HEK293 (cell line): ENCODE measurements around the gene PHYKPL.

Source experiments
- CTCF ChIP-seq: fragments of 450-650 bp; formaldehyde crosslinking; IDR thresholded peaks from 2 replicates; pipeline ENCODE4 v1.5.1; 2016; ENCODE audit warnings: missing biosample characterization, missing genetic modification characterization
- HOXA7 ChIP-seq: sonication (generic); formaldehyde crosslinking; IDR thresholded peaks from 2 replicates; pipeline ENCODE4 v1.8.1; 2022; ENCODE audit warnings: missing genetic modification reagents, borderline replicate concordance
- TSHZ1 ChIP-seq: fragments of 450-650 bp; formaldehyde crosslinking; IDR thresholded peaks from 2 replicates; pipeline ENCODE4 v1.5.1; 2016; ENCODE audit warnings: missing biosample characterization, missing genetic modification characterization, borderline replicate concordance
- ZBTB44 ChIP-seq: fragments of 450-650 bp; IDR thresholded peaks from 2 replicates; pipeline ENCODE4 v1.5.1; 2018; ENCODE audit warnings: missing biosample characterization, mild to moderate bottlenecking, missing genetic modification characterization
- ZBTB7A ChIP-seq: fragments of 450-650 bp; formaldehyde crosslinking; IDR thresholded peaks from 2 replicates; pipeline ENCODE4 v1.5.1; 2016; ENCODE audit warnings: low read depth, missing biosample characterization, missing genetic modification characterization
- ZNF184 ChIP-seq: fragments of 450-650 bp; IDR thresholded peaks from 2 replicates; pipeline ENCODE4 v1.5.1; 2018; ENCODE audit warnings: missing biosample characterization, mild to moderate bottlenecking, missing genetic modification characterization
- ZNF221 ChIP-seq: fragments of 450-650 bp; formaldehyde crosslinking; IDR thresholded peaks from 2 replicates; pipeline ENCODE4 v1.5.1; 2017; ENCODE audit warnings: missing biosample characterization, missing genetic modification characterization, borderline replicate concordance
- ZNF24 ChIP-seq: fragments of 450-650 bp; formaldehyde crosslinking; IDR thresholded peaks from 2 replicates; pipeline ENCODE4 v1.5.1; 2016; ENCODE audit warnings: missing biosample characterization, missing genetic modification characterization
- ZNF335 ChIP-seq: fragments of 450-650 bp; formaldehyde crosslinking; conservative IDR thresholded peaks from 2 replicates; pipeline ENCODE4 v1.5.1; 2016; ENCODE audit warnings: missing biosample characterization, missing genetic modification characterization
- ZNF362 ChIP-seq: fragments of 450-650 bp; formaldehyde crosslinking; IDR thresholded peaks from 2 replicates; pipeline ENCODE4 v1.5.1; 2016; ENCODE audit warnings: missing biosample characterization, missing genetic modification characterization

GRCh38 chr5:178177569-178177968 lies 55.0 kb downstream of the PHYKPL start:
- no peak for TF ChIP-seq ZBTB7A
- TF ChIP-seq ZBTB44 (tag by site-specific recombination) = no peak
- no peak for TF ChIP-seq ZNF184 (tag by site-specific recombination)
- TF ChIP-seq ZNF24 = no peak
- no peak for TF ChIP-seq ZNF335 (tag by site-specific recombination)
- TF ChIP-seq CTCF (tag by site-specific recombination) = no peak
- TF ChIP-seq HOXA7 (CRISPR knock-in tag) = no peak
- TF ChIP-seq ZNF221 (tag by site-specific recombination) = no peak
- no peak for TF ChIP-seq TSHZ1
- TF ChIP-seq ZNF362 (tag by site-specific recombination) = no peak
